ENCODE results near the gene ACTG1.

Gene ACTG1

GRCh38 chr17:81512562-81513371, at the start of gene ACTG1:
TSS of gene ACTG1 (minus strand) at chr17:81512799. CDS start at chr17:81512354, 445 bp downstream.
- peak; percentile 61 to 95 for DNase-seq

- no peak for DNase-seq
These were observed 48.9 kb upstream of the ACTG1 start for GRCh38 chr17:81561494-81561885.

GRCh38 chr17:81558941-81559806, 46.6 kb upstream of the ACTG1 start:
- DNase-seq: no peak

GRCh38 chr17:81558115-81558468, 45.5 kb upstream of the ACTG1 start:
- DNase-seq: no peak

- no peak for DNase-seq
These were observed 44.9 kb upstream of the ACTG1 start for GRCh38 chr17:81557276-81558114.

GRCh38 chr17:81556863-81557262, 44.3 kb upstream of the ACTG1 start:
- DNase-seq: peak; percentile 93 to 97

GRCh38 chr17:81556175-81556691, 43.6 kb upstream of the ACTG1 start:
- DNase-seq: peak in 1 of 2 experiments; percentile 69

GRCh38 chr17:81553616-81554181, 41.1 kb upstream of the ACTG1 start:
- DNase-seq: peak in 1 of 2 experiments; percentile 66

- DNase-seq: peak; percentile 88 to 95
These were observed 40.5 kb upstream of the ACTG1 start for GRCh38 chr17:81553018-81553615.

- DNase-seq: peak; percentile 85 to 91
These were observed 39.8 kb upstream of the ACTG1 start, which contains the start of gene FAAP100 for GRCh38 chr17:81552244-81553017. TSS of gene FAAP100 (minus strand) at chr17:81552353. CDS start at chr17:81552330, 23 bp downstream.

- peak in 1 of 2 experiments; percentile 66 for DNase-seq
These were observed 39.1 kb upstream of the ACTG1 start for GRCh38 chr17:81551458-81552243.

GRCh38 chr17:81550830-81551457, 38.3 kb upstream of the ACTG1 start:
- DNase-seq: no peak

- no peak for DNase-seq
These were observed 37.7 kb upstream of the ACTG1 start for GRCh38 chr17:81550285-81550684.

GRCh38 chr17:81549826-81550225, 37.2 kb upstream of the ACTG1 start:
- DNase-seq: no peak

GRCh38 chr17:81549031-81549557, 36.5 kb upstream of the ACTG1 start:
- no peak for DNase-seq

- DNase-seq: no peak
These were observed 35.0 kb upstream of the ACTG1 start for GRCh38 chr17:81547614-81547982.

- no peak for DNase-seq
These were observed 34.5 kb upstream of the ACTG1 start for GRCh38 chr17:81546906-81547613.

GRCh38 chr17:81545160-81545949, 32.8 kb upstream of the ACTG1 start:
- no peak for DNase-seq

Data from NCI-H526 (cell line).